ENCODE data around the gene CFAP251. TPM values are rescaled to one million over a fixed set of nuclear protein-coding genes. Genes with fewer than 3 reads are reported as not detected.

Gene CFAP251
- total RNA-seq, 1 experiment from 2014 or later = 2.6 TPM

DNA sequence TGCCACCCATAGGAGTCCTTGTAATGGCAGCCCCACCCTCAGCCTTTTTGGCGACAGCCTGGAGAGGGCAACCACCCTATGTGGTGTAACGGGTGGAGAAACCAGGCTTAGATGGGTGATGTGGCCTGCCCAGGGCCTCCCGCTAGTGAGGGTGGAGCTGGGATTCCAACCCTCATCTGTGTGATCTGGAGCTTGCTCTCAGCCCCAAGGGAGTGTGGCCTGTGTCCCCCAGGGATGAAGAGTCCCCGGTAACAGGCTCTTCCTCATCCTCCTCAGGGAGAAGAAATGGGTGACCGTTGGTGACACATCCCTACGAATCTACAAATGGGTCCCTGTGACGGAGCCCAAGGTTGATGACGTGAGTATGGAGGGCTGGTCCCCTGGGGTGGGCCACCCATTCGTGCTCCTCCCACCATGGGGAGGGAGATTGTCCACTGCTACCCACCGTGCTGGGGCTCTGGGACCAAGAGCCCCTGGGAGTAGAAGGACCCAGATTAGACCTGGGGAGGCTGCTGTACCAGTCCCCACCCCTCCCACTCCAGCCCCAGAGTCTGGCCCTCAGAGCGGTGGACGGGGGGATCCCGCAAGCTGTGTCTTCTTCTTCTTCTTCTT lies 112.1 kb downstream of the CFAP251 start:
- Histone ChIP-seq H3K27ac (ENCODE audit: low read depth, low read length) (no peak overlapping the region), H3K4me3 (replicated peaks in 1 of 2; ENCODE audit: low read depth in 1 of 2, low read length in 2 of 2) (no peak overlapping the region), H3K4me2 (ENCODE audit: low read length) (no peak overlapping the region), H4K20me1 (ENCODE audit: insufficient read depth) (no peaks in the 10 kb centered on the region), H3K9me2 (ENCODE audit: insufficient read depth) (no peaks in the 10 kb centered on the region), H3K9me3 (ENCODE audit: control insufficient read depth in 1 of 2, insufficient read depth in 1 of 2, low read depth in 1 of 2, low read length in 2 of 2) (no peaks in the 10 kb centered on the region), H2AFZ (ENCODE audit: low read depth, low read length, poor library complexity, severe bottlenecking) (no peak overlapping the region), H3K79me2 (ENCODE audit: insufficient read depth, low read length) (peaks cover 59% of the 10 kb centered on the region), H3K36me3 (ENCODE audit: control insufficient read depth in 1 of 2, insufficient read depth in 2 of 2, low read length in 2 of 2) (no peaks in the 10 kb centered on the region), H3K9ac (ENCODE audit: low read length) (no peak overlapping the region), H3K4me1 (ENCODE audit: control insufficient read depth in 1 of 2, insufficient read depth in 2 of 2, low read length in 2 of 2) (peaks cover 4% of the 10 kb centered on the region in 2 experiments; a peak in 2 of 4 replicates), H3K27me3 (ENCODE audit: insufficient read depth, low read length) (no peaks in the 10 kb centered on the region)
- CTCF ChIA-PET = no interaction called here
- RAD21 ChIA-PET (ENCODE audit: low non-redundant PET in 1 of 2, low total read pairs in 2 of 2, uncharacterized antibody in 2 of 2, unreplicated experiment in 2 of 2) = no interaction called here
- BruUV-seq (replicated peaks) = no TSS peak
- TF ChIP-seq FOSL1 (IDR thresholded peaks at IDR 0.05; ENCODE audit: low read depth) (no peak), CBX3 (IDR thresholded peaks at IDR 0.05; ENCODE audit: low read depth) (no peak), RAD21 (IDR thresholded peaks at IDR 0.05; ENCODE audit: low read depth) (no peak), EZH2phosphoT487 (IDR thresholded peaks at IDR 0.05; ENCODE audit: borderline replicate concordance) (no peak), EGR1 (IDR thresholded peaks at IDR 0.05; ENCODE audit: low read depth) (no peak), TCF7L2 (IDR thresholded peaks at IDR 0.05; ENCODE audit: borderline replicate concordance, extremely low read depth, insufficient read depth, insufficient read length) (no peak), CEBPB (IDR thresholded peaks at IDR 0.05; ENCODE audit: low read depth) (no peak), ZFX (IDR thresholded peaks at IDR 0.05) (no peak), ELF1 (IDR thresholded peaks at IDR 0.05; ENCODE audit: borderline replicate concordance, low read depth) (no peak), JUND (IDR thresholded peaks at IDR 0.05) (no peak)
- TF ChIP-seq, protein P1, sequence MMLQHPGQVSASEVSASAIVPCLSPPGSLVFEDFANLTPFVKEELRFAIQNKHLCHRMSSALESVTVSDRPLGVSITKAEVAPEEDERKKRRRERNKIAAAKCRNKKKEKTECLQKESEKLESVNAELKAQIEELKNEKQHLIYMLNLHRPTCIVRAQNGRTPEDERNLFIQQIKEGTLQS (IDR thresholded peaks at IDR 0.05) = no peak
- TF ChIP-seq, protein P2, sequence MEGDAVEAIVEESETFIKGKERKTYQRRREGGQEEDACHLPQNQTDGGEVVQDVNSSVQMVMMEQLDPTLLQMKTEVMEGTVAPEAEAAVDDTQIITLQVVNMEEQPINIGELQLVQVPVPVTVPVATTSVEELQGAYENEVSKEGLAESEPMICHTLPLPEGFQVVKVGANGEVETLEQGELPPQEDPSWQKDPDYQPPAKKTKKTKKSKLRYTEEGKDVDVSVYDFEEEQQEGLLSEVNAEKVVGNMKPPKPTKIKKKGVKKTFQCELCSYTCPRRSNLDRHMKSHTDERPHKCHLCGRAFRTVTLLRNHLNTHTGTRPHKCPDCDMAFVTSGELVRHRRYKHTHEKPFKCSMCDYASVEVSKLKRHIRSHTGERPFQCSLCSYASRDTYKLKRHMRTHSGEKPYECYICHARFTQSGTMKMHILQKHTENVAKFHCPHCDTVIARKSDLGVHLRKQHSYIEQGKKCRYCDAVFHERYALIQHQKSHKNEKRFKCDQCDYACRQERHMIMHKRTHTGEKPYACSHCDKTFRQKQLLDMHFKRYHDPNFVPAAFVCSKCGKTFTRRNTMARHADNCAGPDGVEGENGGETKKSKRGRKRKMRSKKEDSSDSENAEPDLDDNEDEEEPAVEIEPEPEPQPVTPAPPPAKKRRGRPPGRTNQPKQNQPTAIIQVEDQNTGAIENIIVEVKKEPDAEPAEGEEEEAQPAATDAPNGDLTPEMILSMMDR (IDR thresholded peaks at IDR 0.05 in 2 of 3, conservative IDR thresholded peaks at IDR 0.05 in 1 of 3; ENCODE audit: borderline replicate concordance in 1 of 3, insufficient read depth in 1 of 3, low read depth in 2 of 3, low read length in 2 of 3) = no peak
- TF ChIP-seq, protein P3, sequence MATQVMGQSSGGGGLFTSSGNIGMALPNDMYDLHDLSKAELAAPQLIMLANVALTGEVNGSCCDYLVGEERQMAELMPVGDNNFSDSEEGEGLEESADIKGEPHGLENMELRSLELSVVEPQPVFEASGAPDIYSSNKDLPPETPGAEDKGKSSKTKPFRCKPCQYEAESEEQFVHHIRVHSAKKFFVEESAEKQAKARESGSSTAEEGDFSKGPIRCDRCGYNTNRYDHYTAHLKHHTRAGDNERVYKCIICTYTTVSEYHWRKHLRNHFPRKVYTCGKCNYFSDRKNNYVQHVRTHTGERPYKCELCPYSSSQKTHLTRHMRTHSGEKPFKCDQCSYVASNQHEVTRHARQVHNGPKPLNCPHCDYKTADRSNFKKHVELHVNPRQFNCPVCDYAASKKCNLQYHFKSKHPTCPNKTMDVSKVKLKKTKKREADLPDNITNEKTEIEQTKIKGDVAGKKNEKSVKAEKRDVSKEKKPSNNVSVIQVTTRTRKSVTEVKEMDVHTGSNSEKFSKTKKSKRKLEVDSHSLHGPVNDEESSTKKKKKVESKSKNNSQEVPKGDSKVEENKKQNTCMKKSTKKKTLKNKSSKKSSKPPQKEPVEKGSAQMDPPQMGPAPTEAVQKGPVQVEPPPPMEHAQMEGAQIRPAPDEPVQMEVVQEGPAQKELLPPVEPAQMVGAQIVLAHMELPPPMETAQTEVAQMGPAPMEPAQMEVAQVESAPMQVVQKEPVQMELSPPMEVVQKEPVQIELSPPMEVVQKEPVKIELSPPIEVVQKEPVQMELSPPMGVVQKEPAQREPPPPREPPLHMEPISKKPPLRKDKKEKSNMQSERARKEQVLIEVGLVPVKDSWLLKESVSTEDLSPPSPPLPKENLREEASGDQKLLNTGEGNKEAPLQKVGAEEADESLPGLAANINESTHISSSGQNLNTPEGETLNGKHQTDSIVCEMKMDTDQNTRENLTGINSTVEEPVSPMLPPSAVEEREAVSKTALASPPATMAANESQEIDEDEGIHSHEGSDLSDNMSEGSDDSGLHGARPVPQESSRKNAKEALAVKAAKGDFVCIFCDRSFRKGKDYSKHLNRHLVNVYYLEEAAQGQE (IDR thresholded peaks at IDR 0.05; ENCODE audit: low read depth) = no peak
- TF ChIP-seq, protein P4, sequence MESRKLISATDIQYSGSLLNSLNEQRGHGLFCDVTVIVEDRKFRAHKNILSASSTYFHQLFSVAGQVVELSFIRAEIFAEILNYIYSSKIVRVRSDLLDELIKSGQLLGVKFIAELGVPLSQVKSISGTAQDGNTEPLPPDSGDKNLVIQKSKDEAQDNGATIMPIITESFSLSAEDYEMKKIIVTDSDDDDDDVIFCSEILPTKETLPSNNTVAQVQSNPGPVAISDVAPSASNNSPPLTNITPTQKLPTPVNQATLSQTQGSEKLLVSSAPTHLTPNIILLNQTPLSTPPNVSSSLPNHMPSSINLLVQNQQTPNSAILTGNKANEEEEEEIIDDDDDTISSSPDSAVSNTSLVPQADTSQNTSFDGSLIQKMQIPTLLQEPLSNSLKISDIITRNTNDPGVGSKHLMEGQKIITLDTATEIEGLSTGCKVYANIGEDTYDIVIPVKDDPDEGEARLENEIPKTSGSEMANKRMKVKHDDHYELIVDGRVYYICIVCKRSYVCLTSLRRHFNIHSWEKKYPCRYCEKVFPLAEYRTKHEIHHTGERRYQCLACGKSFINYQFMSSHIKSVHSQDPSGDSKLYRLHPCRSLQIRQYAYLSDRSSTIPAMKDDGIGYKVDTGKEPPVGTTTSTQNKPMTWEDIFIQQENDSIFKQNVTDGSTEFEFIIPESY (IDR thresholded peaks at IDR 0.05; ENCODE audit: extremely low read depth, insufficient replicate concordance, low read length) = no peak
- ATAC-seq = no peak
- POLR2A ChIA-PET = no interaction called here
- intact Hi-C loops (cut with micrococcal nuclease) = no loop called here
- no peak for DNase-seq (ENCODE audit: low read depth, low spot score)

Data from HCT116 (cell line).